Karpas-422 (cell line): ENCODE data around the gene UBC. TPM values are rescaled to one million over a fixed set of nuclear protein-coding genes. Genes with fewer than 3 reads are reported as not detected.
"Not testable (repeated sequence)": the region's sequence is repeated elsewhere in the genome, so short reads cannot be mapped to it uniquely, and the experiment has no call there.

ENCODE experiments used
- DNase-seq: peaks from one replicate; pipeline ENCODE4 v3.0.0-alpha.2; 2015
- H2AFZ ChIP-seq: fragments of 200-600 bp; sonication (generic); 2 replicates; pipeline ENCODE4 v1.6.1; 2014; ENCODE audit warnings: antibody characterized with exemption, low read length, mixed read lengths
- H3K27ac ChIP-seq: fragments of 200-600 bp; sonication (generic); 2 replicates; pipeline ENCODE4 v1.5.1; 2014; ENCODE audit warnings: mild to moderate bottlenecking, low read length, moderate library complexity
- H3K27me3 ChIP-seq: fragments of 200-600 bp; sonication (generic); 2 replicates; pipeline ENCODE4 v1.6.1; 2014; ENCODE audit warnings: low read length, mixed read lengths
- H3K36me3 ChIP-seq: fragments of 200-600 bp; sonication (generic); 2 replicates; pipeline ENCODE4 v1.6.1; 2014; ENCODE audit warnings: low read length, mixed read lengths; ENCODE audit not compliant: insufficient read depth
- H3K4me1 ChIP-seq: fragments of 200-600 bp; sonication (generic); 2 replicates; pipeline ENCODE4 v1.6.1; 2014; ENCODE audit warnings: mild to moderate bottlenecking, low read length, mixed read lengths
- H3K4me2 ChIP-seq: fragments of 200-600 bp; sonication (generic); 2 replicates; pipeline ENCODE4 v1.6.1; 2014; ENCODE audit warnings: low read length, low read depth, mild to moderate bottlenecking; ENCODE audit not compliant: poor library complexity, severe bottlenecking
- H3K4me3 ChIP-seq: fragments of 200-600 bp; sonication (generic); 2 replicates; pipeline ENCODE4 v1.5.1; 2014; ENCODE audit warnings: mild to moderate bottlenecking, antibody characterized with exemption, low read length, mixed read lengths
- H3K79me2 ChIP-seq: fragments of 200-600 bp; sonication (generic); 2 replicates; pipeline ENCODE4 v1.6.1; 2014; ENCODE audit warnings: mild to moderate bottlenecking, low read length, mixed read lengths
- H3K9ac ChIP-seq: fragments of 200-600 bp; sonication (generic); 2 replicates; pipeline ENCODE4 v1.6.0; 2014; ENCODE audit warnings: low read length
- H3K9me2 ChIP-seq: fragments of 200-600 bp; sonication (generic), shearing (Covaris generic); replicated peaks from 2 replicates; pipeline ENCODE4 v1.6.0; 2014; ENCODE audit warnings: mild to moderate bottlenecking, low read length, moderate library complexity; ENCODE audit not compliant: insufficient read depth
- H3K9me3 ChIP-seq: fragments of 300-700, 200-600 bp; sonication (generic); 2 replicates; pipeline ENCODE4 v1.6.1; 2014; ENCODE audit warnings: low read length, mixed read lengths
- H4K20me1 ChIP-seq: fragments of 200-600 bp; sonication (generic); 2 replicates; pipeline ENCODE4 v1.6.1; 2014; ENCODE audit warnings: mild to moderate bottlenecking, antibody characterized with exemption, low read length, low read depth; ENCODE audit not compliant: insufficient read depth
- total RNA-seq: library from RNA; depleted of rRNA; stranded (reverse); fragments of >200 nt; shearing (Covaris generic); gene quantifications from 2 replicates; pipeline ENCODE4 v1.2.3, GENCODE V29; 2014; ENCODE audit warnings: low replicate concordance

UBC gene
- total RNA-seq, 1 experiment from 2014 or later: 603 TPM

- Histone ChIP-seq H3K79me2 (no peaks in the 10 kb centered on the region), H3K4me1 (peaks cover 27% of the 10 kb centered on the region), H3K27ac (peak overlapping the region; percentile 40; the same call in 1 of the 2 replicates), H4K20me1 (no peaks in the 10 kb centered on the region), H3K27me3 (peaks cover 3% of the 10 kb centered on the region; the same call in 1 of the 2 replicates), H3K9ac (no peak overlapping the region), H3K36me3 (no peaks in the 10 kb centered on the region), H3K9me3 (peaks cover 4% of the 10 kb centered on the region; the same call in 1 of the 2 replicates), H3K9me2 (no peaks in the 10 kb centered on the region), H2AFZ (no peak overlapping the region), H3K4me3 (no peak overlapping the region), H3K4me2 (peak overlapping the region; percentile 9)
- DNase-seq: peak; percentile 59
Observed at GRCh38 chr12:124893792-124894516, 20.5 kb downstream of the UBC start.

GRCh38 chr12:124888260-124888659 lies 26.2 kb downstream of the UBC start:
- Histone ChIP-seq H4K20me1 (no peaks in the 10 kb centered on the region), H3K4me1 (peaks cover 52% of the 10 kb centered on the region), H3K4me2 (no peak overlapping the region), H3K4me3 (no peak overlapping the region), H3K36me3 (no peaks in the 10 kb centered on the region), H3K9me2 (no peaks in the 10 kb centered on the region), H3K79me2 (no peaks in the 10 kb centered on the region), H3K9me3 (peaks cover 3% of the 10 kb centered on the region; the same call in 1 of the 2 replicates), H3K27me3 (no peaks in the 10 kb centered on the region), H2AFZ (no peak overlapping the region), H3K27ac (peak overlapping the region; percentile 48), H3K9ac (no peak overlapping the region)
- no peak for DNase-seq

GRCh38 chr12:124887766-124888165 lies 26.7 kb downstream of the UBC start:
- not testable (repeated sequence) for H3K4me3 ChIP-seq, H3K4me2 ChIP-seq, H3K9ac ChIP-seq, H3K27me3 ChIP-seq, H3K9me3 ChIP-seq, H3K79me2 ChIP-seq, H4K20me1 ChIP-seq, H2AFZ ChIP-seq, H3K36me3 ChIP-seq, H3K9me2 ChIP-seq
- DNase-seq: peak; percentile 85
- Histone ChIP-seq H3K27ac (peak overlapping the region; percentile 53), H3K4me1 (peaks cover 54% of the 10 kb centered on the region)

DNA sequence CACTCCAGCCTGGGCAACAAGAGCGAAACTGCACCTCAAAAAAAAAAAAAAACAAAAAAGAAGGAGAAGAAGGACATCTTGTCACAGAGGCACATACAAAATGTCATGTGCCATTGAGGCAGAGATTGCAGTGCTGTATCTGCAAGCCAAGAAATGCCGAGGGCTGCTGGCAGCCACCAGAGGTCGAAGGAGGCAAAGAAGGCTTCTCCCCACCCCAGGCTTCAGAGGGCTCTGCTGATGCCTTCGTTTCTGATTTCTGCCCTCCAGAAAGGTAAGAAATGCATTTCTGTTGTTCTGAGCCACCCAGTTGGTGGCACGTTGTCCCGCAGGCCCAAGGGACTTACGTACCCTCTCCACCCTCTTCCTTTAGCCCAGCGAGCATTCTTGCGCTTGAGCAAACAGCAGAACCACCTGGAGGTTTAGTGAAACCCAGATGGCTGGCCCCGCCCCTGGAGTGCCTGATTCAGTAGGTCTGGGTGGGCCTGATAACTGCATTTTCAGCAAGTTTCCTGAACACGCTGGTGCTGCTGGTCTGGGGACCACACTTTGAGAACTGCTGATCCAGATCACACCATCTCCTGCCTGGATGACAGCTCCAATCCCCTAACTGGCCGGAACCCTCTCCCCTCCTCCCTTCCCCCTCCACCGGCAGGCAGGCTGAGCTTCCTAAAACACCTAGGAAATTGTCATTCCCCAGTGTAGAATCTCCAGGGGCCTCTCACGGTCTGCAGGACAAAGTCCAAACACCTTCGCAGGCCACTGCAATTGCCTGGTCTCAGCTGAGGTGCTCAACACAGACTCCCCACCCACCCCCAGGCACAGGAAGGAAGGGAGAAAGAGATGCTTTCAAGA lies 29.6 kb downstream of the UBC start:
- Histone ChIP-seq H3K27me3 (no peaks in the 10 kb centered on the region), H3K9me2 (no peaks in the 10 kb centered on the region), H3K4me2 (peak overlapping the region; percentile 66), H3K9ac (peak overlapping the region; percentile 57), H3K4me1 (peaks cover 54% of the 10 kb centered on the region), H2AFZ (peak overlapping the region; percentile 64), H3K4me3 (peak overlapping the region; percentile 46), H3K27ac (peak overlapping the region; percentile 90), H3K79me2 (no peaks in the 10 kb centered on the region), H3K9me3 (no peaks in the 10 kb centered on the region), H3K36me3 (no peaks in the 10 kb centered on the region), H4K20me1 (no peaks in the 10 kb centered on the region)
- DNase-seq: peak; percentile 93

GRCh38 chr12:124883263-124884130 lies 31.0 kb downstream of the UBC start:
- Histone ChIP-seq H3K27ac (peak overlapping the region; percentile 90), H3K4me2 (peak overlapping the region; percentile 66), H2AFZ (peak overlapping the region; percentile 61; the same call in 1 of the 2 replicates)

DNA sequence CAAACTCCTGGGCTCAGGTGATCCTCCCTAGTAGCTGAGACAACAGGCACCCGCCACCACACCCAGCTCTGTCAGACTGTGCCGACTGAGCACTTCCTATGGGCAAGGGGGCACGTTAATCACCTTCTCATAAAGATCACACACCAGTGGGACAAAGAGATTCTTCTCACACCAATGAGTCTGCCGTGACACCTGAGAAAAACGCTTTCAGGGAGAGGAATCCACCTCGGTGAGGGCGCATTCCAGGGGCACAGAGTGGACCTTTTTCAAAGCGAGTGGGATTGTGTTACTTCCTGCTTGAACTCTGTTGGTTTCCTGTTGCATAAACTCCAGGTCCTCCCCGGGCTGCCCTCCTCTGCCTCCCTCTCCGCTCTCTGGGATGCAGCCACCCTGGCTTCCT lies 33.3 kb downstream of the UBC start:
- no peak overlapping the region for H3K4me2 ChIP-seq
- no peaks in the 10 kb centered on the region for H3K9me3 ChIP-seq
- no peaks in the 10 kb centered on the region for H3K9me2 ChIP-seq
- no peak for DNase-seq
- H4K20me1 ChIP-seq: no peaks in the 10 kb centered on the region
- no peak overlapping the region for H3K27ac ChIP-seq
- H3K36me3 ChIP-seq: no peaks in the 10 kb centered on the region
- no peak overlapping the region for H3K9ac ChIP-seq
- no peaks in the 10 kb centered on the region for H3K27me3 ChIP-seq
- H3K79me2 ChIP-seq: no peaks in the 10 kb centered on the region
- H3K4me1 ChIP-seq: peaks cover 33% of the 10 kb centered on the region
- H2AFZ ChIP-seq: no peak overlapping the region
- no peak overlapping the region for H3K4me3 ChIP-seq

More at GRCh38 chr12:124883263-124884130, 31.0 kb downstream of the UBC start:
- H3K36me3 ChIP-seq: no peaks in the 10 kb centered on the region
- no peaks in the 10 kb centered on the region for H3K9me2 ChIP-seq
- no peaks in the 10 kb centered on the region for H4K20me1 ChIP-seq
- H3K4me3 ChIP-seq: peak overlapping the region; percentile 46; the same call in 1 of the 2 replicates
- H3K9me3 ChIP-seq: no peaks in the 10 kb centered on the region
- no peaks in the 10 kb centered on the region for H3K27me3 ChIP-seq
- H3K79me2 ChIP-seq: no peaks in the 10 kb centered on the region
- DNase-seq: peak; percentile 76
- H3K4me1 ChIP-seq: peaks cover 52% of the 10 kb centered on the region
- H3K9ac ChIP-seq: peak overlapping the region; percentile 57

GRCh38 chr12:124880335-124880734 lies 34.1 kb downstream of the UBC start:
- not testable (repeated sequence) for H3K27ac ChIP-seq, H4K20me1 ChIP-seq, H3K9me3 ChIP-seq, H3K9ac ChIP-seq, H3K79me2 ChIP-seq, DNase-seq, H3K9me2 ChIP-seq, H3K27me3 ChIP-seq, H3K36me3 ChIP-seq, H2AFZ ChIP-seq, H3K4me3 ChIP-seq, H3K4me2 ChIP-seq
- H3K4me1 ChIP-seq: peaks cover 25% of the 10 kb centered on the region
